Pancreas (tissue), 10 donors: ENCODE measurements around the gene EFNA4. TPM values are rescaled to one million over a fixed set of nuclear protein-coding genes. Genes with fewer than 3 reads are reported as not detected.

ENCODE experiments used
- ATAC-seq, 4 donors: fragments of 200-7000 bp; cut with Tn5 transposase; one replicate each; pipeline versions ENCODE4 v1.8.0 to v1.9.1; 2020; ENCODE audit warnings: mild to moderate bottlenecking in 4 of 4, moderate library complexity in 4 of 4
- DNase-seq, 6 donors: peaks; one replicate each; pipeline ENCODE4 v3.0.0-alpha.2; 2020
- FAIRE-seq: peaks from 2 replicates; lab custom pipeline; 2012; peaks lifted over from hg19 to GRCh38; lab: Jason Lieb, UNC
- H3K27ac ChIP-seq, 4 donors: fragments of 200-600 bp; sonication (generic); 1 replicate in 3 of 4; 2 replicates in 1 of 4; pipeline versions ENCODE4 v1.5.0 to v1.8.0; 2020
- H3K27me3 ChIP-seq, 4 donors: fragments of 200-600 bp; one replicate each; pipeline ENCODE4 v1.8.0; 2021
- H3K36me3 ChIP-seq, 3 donors: fragments of 200-600 bp; sonication (generic) in 1 of 3; one replicate each; pipeline versions ENCODE4 v1.5.0 to v1.8.0; 2020 to 2021
- H3K4me1 ChIP-seq, 3 donors: fragments of 200-600 bp; one replicate each; pipeline ENCODE4 v1.8.0; 2021
- H3K4me3 ChIP-seq, 4 donors: fragments of 200-600 bp; sonication (generic) in 2 of 4; one replicate each; pipeline versions ENCODE4 v1.5.0 to v1.8.0; 2020 to 2021
- H3K9me3 ChIP-seq, 4 donors: fragments of 200-600 bp; one replicate each; pipeline ENCODE4 v1.8.0; 2021
- WGBS, 2 donors: extraction: QIAGEN DNeasy Blood & Tissue Kit; methylation state at CpG; one replicate each; pipeline ENCODE4 v1.1.7; 2013; 5-methylcytosine and 5-hydroxymethylcytosine counted together
- intact Hi-C, 3 donors: fragments of 100-400 bp; cut with DNase I; formaldehyde crosslinking; loops; one replicate each; pipeline versions ENCODE4 v1.11.1 to v1.14.2; 2022
- polyA plus RNA-seq, 2 donors: library from polyadenylated mRNA; stranded (reverse); fragments of 200-250 nt; gene quantifications; one replicate each; pipeline ENCODE4 v1.2.3, GENCODE V29; 2013
- total RNA-seq, 6 donors: library from RNA; stranded (reverse); fragmentation: NEBNext Ultra II Directional in 4 of 6; extraction: Animal tissue kit (Norgen Biotek cat#: 25700) in 4 of 6; gene quantifications; one replicate each; pipeline versions ENCODE4 v1.2.1 to v1.2.4, GENCODE V29; 2021 to 2023
- TF ChIP-seq, protein P1 (sequence below), 4 donors: fragments of 200-600 bp; sonication (generic) in 3 of 4; IDR thresholded peaks; one replicate each; pipeline versions ENCODE4 v1.5.0 to v1.8.0; 2021; ENCODE audit warnings: antibody characterized with exemption in 4 of 4
- donor health status: healthy with polysubstance abuse.
- donor health status: DM: no; HTN: no; CAD: no; lungs with moderate emphysema.
- donor health status: DM: no; HTN: no; CAD: no.
- donor health status: control.
- donor health status: control.
- donor health status: Bipolar disorder and iron deficiency.
- donor health status: DM: yes; HTN: yes; CAD: no.
- donor health status: DM: no; HTN: no; CAD: no.
- donor health status: DM: no; HTN: no; CAD: no.
- donor health status: DM: yes; HTN: yes; CAD: no.

The EFNA4 gene
- total and polyA plus RNA-seq, 8 donors = 2.1 to 6.2 (median 3.8) TPM

DNA sequence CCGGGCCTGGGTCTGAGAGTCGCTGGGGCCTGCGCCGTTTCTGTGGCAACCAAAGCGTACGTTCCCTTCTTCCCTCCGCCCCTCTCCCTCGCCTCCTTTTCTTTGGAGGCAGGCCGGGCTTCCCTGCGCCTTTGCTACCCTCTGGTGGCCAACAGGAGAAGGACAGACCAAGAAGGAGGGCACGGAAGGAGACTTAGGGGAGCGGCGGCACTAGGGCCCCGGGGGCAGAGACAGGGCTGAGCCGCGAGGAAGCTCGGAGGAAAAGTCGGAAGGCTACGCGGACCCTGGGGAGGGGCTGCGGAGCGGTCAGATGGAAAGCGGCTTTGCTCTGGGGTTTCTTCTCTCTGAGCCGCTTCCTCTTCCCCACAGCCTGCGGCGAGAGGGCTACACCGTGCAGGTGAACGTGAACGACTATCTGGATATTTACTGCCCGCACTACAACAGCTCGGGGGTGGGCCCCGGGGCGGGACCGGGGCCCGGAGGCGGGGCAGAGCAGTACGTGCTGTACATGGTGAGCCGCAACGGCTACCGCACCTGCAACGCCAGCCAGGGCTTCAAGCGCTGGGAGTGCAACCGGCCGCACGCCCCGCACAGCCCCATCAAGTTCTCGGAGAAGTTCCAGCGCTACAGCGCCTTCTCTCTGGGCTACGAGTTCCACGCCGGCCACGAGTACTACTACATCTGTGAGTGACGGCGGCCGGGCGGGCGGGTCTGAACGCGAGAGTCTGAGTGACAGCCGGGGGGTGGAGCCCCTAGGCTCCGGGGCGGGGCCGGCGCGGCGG is 21.4 kb downstream of the EFNA4 start:
- H3K27me3 ChIP-seq = peaks cover 0 to 31% (median 6%) of the 10 kb centered on the region in 4 donors
- intact Hi-C loops = loop anchor here in 1 of 3 donors (5.0 kb wide), 1 partner anchor 43 kb away; no protein-coding TSS in a partner anchor
- ATAC-seq = peak; percentile 87 to 93 (median 88)
- TF ChIP-seq, protein P1, sequence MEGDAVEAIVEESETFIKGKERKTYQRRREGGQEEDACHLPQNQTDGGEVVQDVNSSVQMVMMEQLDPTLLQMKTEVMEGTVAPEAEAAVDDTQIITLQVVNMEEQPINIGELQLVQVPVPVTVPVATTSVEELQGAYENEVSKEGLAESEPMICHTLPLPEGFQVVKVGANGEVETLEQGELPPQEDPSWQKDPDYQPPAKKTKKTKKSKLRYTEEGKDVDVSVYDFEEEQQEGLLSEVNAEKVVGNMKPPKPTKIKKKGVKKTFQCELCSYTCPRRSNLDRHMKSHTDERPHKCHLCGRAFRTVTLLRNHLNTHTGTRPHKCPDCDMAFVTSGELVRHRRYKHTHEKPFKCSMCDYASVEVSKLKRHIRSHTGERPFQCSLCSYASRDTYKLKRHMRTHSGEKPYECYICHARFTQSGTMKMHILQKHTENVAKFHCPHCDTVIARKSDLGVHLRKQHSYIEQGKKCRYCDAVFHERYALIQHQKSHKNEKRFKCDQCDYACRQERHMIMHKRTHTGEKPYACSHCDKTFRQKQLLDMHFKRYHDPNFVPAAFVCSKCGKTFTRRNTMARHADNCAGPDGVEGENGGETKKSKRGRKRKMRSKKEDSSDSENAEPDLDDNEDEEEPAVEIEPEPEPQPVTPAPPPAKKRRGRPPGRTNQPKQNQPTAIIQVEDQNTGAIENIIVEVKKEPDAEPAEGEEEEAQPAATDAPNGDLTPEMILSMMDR (IDR thresholded peaks at IDR 0.05) = peak; percentile 79 to 93 (median 90)
- H3K4me3 ChIP-seq = peak overlapping the region; percentile 32 to 77 (median 71)
- peak overlapping the region; percentile 73 to 91 (median 79) for H3K27ac ChIP-seq
- peaks cover 27 to 34% (median 30%) of the 10 kb centered on the region in 3 donors for H3K4me1 ChIP-seq
- no peaks in the 10 kb centered on the region for H3K9me3 ChIP-seq
- H3K36me3 ChIP-seq = no peaks in the 10 kb centered on the region
- 1 to 2% methylated on average over 62 to 67 of the region's 67 CpGs for WGBS, 2 donors
- FAIRE-seq = no peak
- peak; percentile 89 to 97 (median 94) for DNase-seq

DNA sequence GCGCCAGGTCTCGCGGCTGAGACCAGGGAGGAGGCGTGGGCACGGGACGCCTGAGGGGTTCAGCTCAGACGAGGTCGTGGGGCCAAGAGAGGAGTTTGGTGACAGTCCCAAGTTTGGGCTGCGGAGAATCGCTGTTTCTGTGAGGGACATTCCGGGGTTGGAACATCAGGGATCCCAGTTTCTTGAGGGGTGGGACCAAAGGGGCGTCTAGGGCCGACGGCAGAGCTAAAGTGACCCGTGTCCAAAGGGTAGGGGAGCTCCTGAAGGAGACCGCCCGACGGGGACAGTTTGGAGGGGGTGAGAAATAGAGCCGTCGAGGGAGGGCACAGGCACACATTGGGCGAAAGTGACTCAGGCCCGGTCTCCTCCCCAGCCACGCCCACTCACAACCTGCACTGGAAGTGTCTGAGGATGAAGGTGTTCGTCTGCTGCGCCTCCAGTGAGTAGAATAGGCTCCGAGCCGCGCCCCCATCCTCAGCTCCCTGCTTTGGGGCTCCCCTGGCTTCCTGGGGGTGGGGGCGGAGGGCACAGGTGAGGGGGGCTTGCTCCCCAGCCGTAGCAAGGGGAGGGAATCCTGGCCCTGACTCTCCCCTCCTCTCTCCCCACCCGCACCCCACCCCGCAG is 22.1 kb downstream of the EFNA4 start:
- no peak for FAIRE-seq
- H3K4me1 ChIP-seq = peaks cover 20 to 27% (median 23%) of the 10 kb centered on the region in 3 donors

DNA sequence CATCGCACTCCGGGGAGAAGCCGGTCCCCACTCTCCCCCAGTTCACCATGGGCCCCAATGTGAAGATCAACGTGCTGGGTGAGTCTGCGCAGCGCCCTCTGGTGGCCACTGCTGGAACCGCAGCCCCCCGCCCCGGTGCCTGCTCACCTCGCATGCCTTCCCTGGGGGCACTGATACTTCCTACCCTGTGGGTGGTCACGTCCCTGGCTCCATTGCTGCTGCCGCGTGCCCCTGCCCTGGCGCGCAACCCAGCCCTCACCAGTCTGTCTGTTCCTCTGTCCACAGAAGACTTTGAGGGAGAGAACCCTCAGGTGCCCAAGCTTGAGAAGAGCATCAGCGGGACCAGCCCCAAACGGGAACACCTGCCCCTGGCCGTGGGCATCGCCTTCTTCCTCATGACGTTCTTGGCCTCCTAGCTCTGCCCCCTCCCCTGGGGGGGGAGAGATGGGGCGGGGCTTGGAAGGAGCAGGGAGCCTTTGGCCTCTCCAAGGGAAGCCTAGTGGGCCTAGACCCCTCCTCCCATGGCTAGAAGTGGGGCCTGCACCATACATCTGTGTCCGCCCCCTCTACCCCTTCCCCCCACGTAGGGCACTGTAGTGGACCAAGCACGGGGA is 22.7 kb downstream of the EFNA4 start:
- WGBS, 2 donors = 10 to 13% methylated on average over 23 to 24 of the region's 24 CpGs
- Histone ChIP-seq H3K4me1 (peaks cover 13 to 22% (median 17%) of the 10 kb centered on the region in 3 donors), H3K27ac (no peak overlapping the region), H3K4me3 (peak overlapping the region in 2 of 4 donors; percentile 72 to 77), H3K36me3 (no peaks in the 10 kb centered on the region), H3K27me3 (peaks cover 0 to 21% (median 6%) of the 10 kb centered on the region in 4 donors), H3K9me3 (no peaks in the 10 kb centered on the region)
- intact Hi-C loops = no loop called here
- ATAC-seq (peak; percentile 22 to 46 (median 43)), DNase-seq (peak; percentile 59 to 89 (median 77)), FAIRE-seq (no peak)
- TF ChIP-seq, protein P1 (IDR thresholded peaks at IDR 0.05) = peak; percentile 98 to 99 (median 98)

More for the DNA sequence above, 22.1 kb downstream of the EFNA4 start:
- H3K36me3 ChIP-seq = no peaks in the 10 kb centered on the region
- peak overlapping the region; percentile 32 to 77 (median 71) for H3K4me3 ChIP-seq
- H3K9me3 ChIP-seq = no peaks in the 10 kb centered on the region
- peaks cover 0 to 25% (median 6%) of the 10 kb centered on the region in 4 donors for H3K27me3 ChIP-seq
- TF ChIP-seq, protein P1 (IDR thresholded peaks at IDR 0.05) = no peak
- H3K27ac ChIP-seq = peak overlapping the region; percentile 73 to 91 (median 79)
- intact Hi-C loops = no loop called here
- WGBS, 2 donors = 2% methylated on average over 29 to 31 of the region's 32 CpGs
- DNase-seq (peak; percentile 70 to 87 (median 78)), ATAC-seq (peak; percentile 42 to 61 (median 48))

DNA sequence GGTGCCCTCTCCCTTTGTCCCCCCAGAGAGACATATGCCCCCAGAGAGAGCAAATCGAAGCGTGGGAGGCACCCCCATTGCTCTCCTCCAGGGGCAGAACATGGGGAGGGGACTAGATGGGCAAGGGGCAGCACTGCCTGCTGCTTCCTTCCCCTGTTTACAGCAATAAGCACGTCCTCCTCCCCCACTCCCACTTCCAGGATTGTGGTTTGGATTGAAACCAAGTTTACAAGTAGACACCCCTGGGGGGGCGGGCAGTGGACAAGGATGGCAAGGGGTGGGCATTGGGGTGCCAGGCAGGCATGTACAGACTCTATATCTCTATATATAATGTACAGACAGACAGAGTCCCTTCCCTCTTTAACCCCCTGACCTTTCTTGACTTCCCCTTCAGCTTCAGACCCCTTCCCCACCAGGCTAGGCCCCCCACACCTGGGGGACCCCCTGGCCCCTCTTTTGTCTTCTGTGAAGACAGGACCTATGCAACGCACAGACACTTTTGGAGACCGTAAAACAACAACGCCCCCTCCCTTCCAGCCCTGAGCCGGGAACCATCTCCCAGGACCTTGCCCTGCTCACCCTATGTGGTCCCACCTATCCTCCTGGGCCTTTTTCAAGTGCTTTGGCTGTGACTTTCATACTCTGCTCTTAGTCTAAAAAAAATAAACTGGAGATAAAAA is 23.5 kb downstream of the EFNA4 start:
- intact Hi-C loops = no loop called here
- Histone ChIP-seq H3K36me3 (no peaks in the 10 kb centered on the region), H3K27me3 (peaks cover 0 to 15% (median 4%) of the 10 kb centered on the region in 4 donors), H3K4me3 (no peak overlapping the region), H3K4me1 (peaks cover 6 to 18% (median 14%) of the 10 kb centered on the region in 3 donors), H3K9me3 (no peaks in the 10 kb centered on the region), H3K27ac (no peak overlapping the region)
- WGBS, 2 donors = 68 to 71% methylated on average over 8 of the region's 8 CpGs
- no peak for FAIRE-seq
- no peak for ATAC-seq
- TF ChIP-seq, protein P1 (IDR thresholded peaks at IDR 0.05) = no peak
- peak in 1 of 6 donors; percentile 43 for DNase-seq
